CD4-positive, alpha-beta T cell (primary cell): Measurements from ENCODE around the gene VSIG10. TPM values are rescaled to one million over a fixed set of nuclear protein-coding genes. Genes with fewer than 3 reads are reported as not detected.

ENCODE experiments used
- ATAC-seq: fragments of 200-7000 bp; cut with Tn5 transposase; one replicate; pipeline ENCODE4 v1.10.0; 2022; ENCODE audit warnings: mild to moderate bottlenecking; ENCODE audit not compliant: poor library complexity
- CTCF ChIA-PET: fragments of 350-600 bp; sonication (Branson Sonifier 250); formaldehyde crosslinking; loops from one replicate; lab custom pipeline; 2021; ENCODE audit warnings: antibody characterized with exemption, inconsistent platforms; lab: Charles Lee
- POLR2A ChIA-PET: fragments of 350-600 bp; sonication (Branson Sonifier 250); formaldehyde crosslinking; loops from one replicate; lab custom pipeline; 2021; ENCODE audit warnings: antibody characterized with exemption, inconsistent platforms; lab: Charles Lee
- DNase-seq, 14 experiments: peaks; one replicate each; pipeline ENCODE4 v3.0.0-alpha.2; 2013 to 2020; ENCODE audit warnings: mixed read lengths in 2 of 14
- H3K27ac ChIP-seq, 2 donors: one replicate each; pipeline versions ENCODE4 v1.5.1 to v1.7.0; 2013; ENCODE audit warnings: low read length in 2 of 2, low read depth in 1 of 2, mild to moderate bottlenecking in 1 of 2
- H3K27me3 ChIP-seq, 2 experiments: 1 replicate in 1 of 2; 2 replicates in 1 of 2; pipeline versions ENCODE4 v1.6.1 to v1.7.0; 2013; ENCODE audit warnings: low read length in 2 of 2, control low read depth in 1 of 2, mild to moderate bottlenecking in 1 of 2, moderate library complexity in 1 of 2; ENCODE audit not compliant: insufficient read depth in 2 of 2, control insufficient read depth in 1 of 2
- H3K36me3 ChIP-seq: one replicate; pipeline ENCODE4 v1.6.1; 2013; ENCODE audit warnings: low read length, control low read depth; ENCODE audit not compliant: insufficient read depth
- H3K4me1 ChIP-seq: one replicate; pipeline ENCODE4 v1.6.1; 2013; ENCODE audit warnings: low read length, control low read depth; ENCODE audit not compliant: insufficient read depth
- H3K4me3 ChIP-seq: one replicate; pipeline ENCODE4 v1.5.1; 2013; ENCODE audit warnings: mild to moderate bottlenecking, low read length, moderate library complexity
- H3K9me3 ChIP-seq, 2 experiments: 1 replicate in 1 of 2; 2 replicates in 1 of 2; pipeline versions ENCODE4 v1.6.1 to v1.7.0; 2013; ENCODE audit warnings: low read length in 2 of 2, mild to moderate bottlenecking in 2 of 2, control low read depth in 1 of 2, moderate library complexity in 1 of 2; ENCODE audit not compliant: control insufficient read depth in 1 of 2, insufficient read depth in 1 of 2
- H3K27ac Mint-ChIP-seq: one replicate; pipeline ENCODE4 v1.8.0; 2020; ENCODE audit warnings: mixed read lengths
- H3K27me3 Mint-ChIP-seq: one replicate; pipeline ENCODE4 v1.8.0; 2021; ENCODE audit warnings: mixed read lengths
- H3K36me3 Mint-ChIP-seq: one replicate; pipeline ENCODE4 v1.8.0; 2021; ENCODE audit warnings: low read depth, mixed read lengths
- H3K4me1 Mint-ChIP-seq: one replicate; pipeline ENCODE4 v1.8.0; 2021; ENCODE audit warnings: low read depth, mixed read lengths
- H3K4me3 Mint-ChIP-seq: one replicate; pipeline ENCODE4 v1.8.0; 2020; ENCODE audit warnings: mild to moderate bottlenecking, mixed read lengths
- H3K9me3 Mint-ChIP-seq: one replicate; pipeline ENCODE4 v1.8.0; 2020; ENCODE audit warnings: mixed read lengths
- intact Hi-C, 2 experiments: fragments of 100-400 bp; cut with DNase I in 1 of 2; cut with micrococcal nuclease in 1 of 2; formaldehyde crosslinking; loops; one replicate each; pipeline versions ENCODE4 v1.15.1 to v1.9.0; 2023 to 2025; cut with DNase I, micrococcal nuclease
- total RNA-seq, 174 experiments: library from RNA in 2 of 174; stranded (reverse) in 2 of 174; gene quantifications; one replicate each; pipeline ENCODE4 v1.2.3 and lab custom pipeline; 2021 to 2026
- TF ChIP-seq, protein P1 (sequence below): fragments of 200-600 bp; IDR thresholded peaks from one replicate; pipeline ENCODE4 v1.8.0; 2022; ENCODE audit warnings: antibody characterized with exemption, mild to moderate bottlenecking

VSIG10 gene
- total RNA-seq, 2 experiments from 2014 or later, result 2.2 TPM

DNA sequence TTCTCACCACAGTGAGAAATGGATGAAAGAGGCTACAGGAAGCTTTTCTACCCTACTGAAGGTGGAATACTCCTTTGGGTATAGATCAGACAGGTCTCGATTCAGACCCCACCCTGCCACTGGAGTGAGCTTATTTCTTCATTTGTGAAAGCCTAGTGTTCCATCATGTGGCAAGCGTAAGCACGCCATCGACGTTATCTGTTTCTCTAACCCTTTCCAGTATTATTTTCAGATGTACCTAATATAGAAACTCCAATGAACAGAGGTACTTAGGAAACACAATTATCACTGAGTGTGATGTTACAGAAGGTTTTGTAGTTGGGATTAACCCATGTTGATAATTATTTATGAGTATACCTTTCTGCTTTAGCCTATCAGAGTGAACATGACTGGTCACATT lies 44.5 kb upstream of the VSIG10 start:
- no peak overlapping the region for H3K27ac ChIP-seq
- H3K9me3 Mint-ChIP-seq, result no peaks in the 10 kb centered on the region
- POLR2A ChIA-PET, result interaction anchor here (1.0 kb wide), 1 partner anchor 13 kb away, joined by 3 read pairs; the partner anchor contains the start of gene PEBP1
- H3K36me3 ChIP-seq, result peaks cover 63% of the 10 kb centered on the region
- H3K27ac Mint-ChIP-seq, result peak overlapping the region; percentile 14
- H3K4me3 ChIP-seq, result no peak overlapping the region
- H3K4me1 ChIP-seq, result no peaks in the 10 kb centered on the region
- DNase-seq, result no peak
- no peak overlapping the region for H3K4me3 Mint-ChIP-seq
- H3K4me1 Mint-ChIP-seq, result peaks cover under 1% of the 10 kb centered on the region
- TF ChIP-seq, protein P1, sequence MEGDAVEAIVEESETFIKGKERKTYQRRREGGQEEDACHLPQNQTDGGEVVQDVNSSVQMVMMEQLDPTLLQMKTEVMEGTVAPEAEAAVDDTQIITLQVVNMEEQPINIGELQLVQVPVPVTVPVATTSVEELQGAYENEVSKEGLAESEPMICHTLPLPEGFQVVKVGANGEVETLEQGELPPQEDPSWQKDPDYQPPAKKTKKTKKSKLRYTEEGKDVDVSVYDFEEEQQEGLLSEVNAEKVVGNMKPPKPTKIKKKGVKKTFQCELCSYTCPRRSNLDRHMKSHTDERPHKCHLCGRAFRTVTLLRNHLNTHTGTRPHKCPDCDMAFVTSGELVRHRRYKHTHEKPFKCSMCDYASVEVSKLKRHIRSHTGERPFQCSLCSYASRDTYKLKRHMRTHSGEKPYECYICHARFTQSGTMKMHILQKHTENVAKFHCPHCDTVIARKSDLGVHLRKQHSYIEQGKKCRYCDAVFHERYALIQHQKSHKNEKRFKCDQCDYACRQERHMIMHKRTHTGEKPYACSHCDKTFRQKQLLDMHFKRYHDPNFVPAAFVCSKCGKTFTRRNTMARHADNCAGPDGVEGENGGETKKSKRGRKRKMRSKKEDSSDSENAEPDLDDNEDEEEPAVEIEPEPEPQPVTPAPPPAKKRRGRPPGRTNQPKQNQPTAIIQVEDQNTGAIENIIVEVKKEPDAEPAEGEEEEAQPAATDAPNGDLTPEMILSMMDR, result no peak
- no peak for ATAC-seq
- no peaks in the 10 kb centered on the region for H3K9me3 ChIP-seq
- H3K27me3 Mint-ChIP-seq, result no peaks in the 10 kb centered on the region
- no peaks in the 10 kb centered on the region for H3K27me3 ChIP-seq
- intact Hi-C loops, result no loop called here
- CTCF ChIA-PET, result no interaction called here
- peaks cover 88% of the 10 kb centered on the region for H3K36me3 Mint-ChIP-seq

DNA sequence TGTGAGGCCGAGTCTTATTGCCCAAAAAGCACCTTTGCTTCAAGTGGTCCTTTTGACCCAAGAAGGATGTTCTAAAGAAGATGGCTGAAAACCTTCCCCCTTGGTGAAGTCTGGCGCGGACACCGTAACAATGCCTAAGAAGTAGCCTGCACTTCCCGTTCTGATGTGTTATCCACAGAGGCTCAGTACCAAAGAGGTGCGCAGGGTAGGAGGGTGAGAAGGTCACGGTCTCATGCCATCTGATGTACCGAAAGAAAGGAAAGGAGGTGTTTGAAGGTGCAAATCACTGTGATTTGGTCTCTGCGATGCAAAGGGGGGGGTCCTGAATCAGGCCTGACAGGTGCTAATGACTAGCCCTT lies 42.0 kb upstream of the VSIG10 start:
- no peaks in the 10 kb centered on the region for H3K27me3 Mint-ChIP-seq
- CTCF ChIA-PET, result no interaction called here
- Histone ChIP-seq H3K4me3 (no peak overlapping the region), H3K9me3 (no peaks in the 10 kb centered on the region), H3K4me1 (no peaks in the 10 kb centered on the region), H3K36me3 (peaks cover 59% of the 10 kb centered on the region), H3K27ac (no peak overlapping the region), H3K27me3 (no peaks in the 10 kb centered on the region)
- peaks cover 5% of the 10 kb centered on the region for H3K4me1 Mint-ChIP-seq
- H3K27ac Mint-ChIP-seq, result no peak overlapping the region
- H3K9me3 Mint-ChIP-seq, result no peaks in the 10 kb centered on the region
- TF ChIP-seq, protein P1, result no peak
- ATAC-seq (no peak), DNase-seq (no peak)
- peaks cover 83% of the 10 kb centered on the region for H3K36me3 Mint-ChIP-seq
- intact Hi-C loops, result no loop called here
- no peak overlapping the region for H3K4me3 Mint-ChIP-seq
- POLR2A ChIA-PET, result interaction anchor here (0.6 kb wide), 1 partner anchor 237 kb away, joined by 4 read pairs; no protein-coding TSS in a partner anchor

DNA sequence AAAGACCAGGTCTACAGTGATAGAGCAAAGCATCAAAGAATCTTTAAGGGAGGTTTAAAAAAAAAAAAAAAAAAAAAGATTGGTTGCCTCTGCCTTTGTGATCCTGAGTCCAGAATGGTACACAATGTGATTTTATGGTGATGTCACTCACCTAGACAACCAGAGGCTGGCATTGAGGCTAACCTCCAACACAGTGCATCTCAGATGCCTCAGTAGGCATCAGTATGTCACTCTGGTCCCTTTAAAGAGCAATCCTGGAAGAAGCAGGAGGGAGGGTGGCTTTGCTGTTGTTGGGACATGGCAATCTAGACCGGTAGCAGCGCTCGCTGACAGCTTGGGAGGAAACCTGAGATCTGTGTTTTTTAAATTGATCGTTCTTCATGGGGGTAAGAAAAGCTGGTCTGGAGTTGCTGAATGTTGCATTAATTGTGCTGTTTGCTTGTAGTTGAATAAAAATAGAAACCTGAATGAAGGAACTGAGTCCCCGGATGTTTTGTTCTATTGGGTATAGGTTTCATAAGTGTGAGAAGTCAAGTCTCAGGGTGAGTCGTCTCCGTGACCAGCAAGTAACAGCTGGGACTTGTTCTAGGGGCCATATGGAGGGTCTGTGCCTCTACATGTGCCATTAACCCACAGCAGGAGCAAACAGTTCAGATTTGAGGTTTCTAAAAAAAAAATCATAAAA lies 41.4 kb upstream of the VSIG10 start:
- no peaks in the 10 kb centered on the region for H3K4me1 ChIP-seq
- H3K9me3 Mint-ChIP-seq, result no peaks in the 10 kb centered on the region
- intact Hi-C loops, result no loop called here
- peaks cover 84% of the 10 kb centered on the region for H3K36me3 Mint-ChIP-seq
- CTCF ChIA-PET, result no interaction called here
- H3K27me3 Mint-ChIP-seq, result no peaks in the 10 kb centered on the region
- H3K27ac ChIP-seq, result no peak overlapping the region
- H3K4me1 Mint-ChIP-seq, result peaks cover 5% of the 10 kb centered on the region
- POLR2A ChIA-PET, result no interaction called here
- H3K9me3 ChIP-seq, result no peaks in the 10 kb centered on the region
- H3K27me3 ChIP-seq, result no peaks in the 10 kb centered on the region
- no peak overlapping the region for H3K4me3 ChIP-seq
- DNase-seq (no peak), ATAC-seq (no peak)
- TF ChIP-seq, protein P1, result no peak
- H3K36me3 ChIP-seq, result peaks cover 59% of the 10 kb centered on the region
- H3K4me3 Mint-ChIP-seq, result no peak overlapping the region
- H3K27ac Mint-ChIP-seq, result no peak overlapping the region
